ENCODE measurements around the gene EVI2B.

DNA sequence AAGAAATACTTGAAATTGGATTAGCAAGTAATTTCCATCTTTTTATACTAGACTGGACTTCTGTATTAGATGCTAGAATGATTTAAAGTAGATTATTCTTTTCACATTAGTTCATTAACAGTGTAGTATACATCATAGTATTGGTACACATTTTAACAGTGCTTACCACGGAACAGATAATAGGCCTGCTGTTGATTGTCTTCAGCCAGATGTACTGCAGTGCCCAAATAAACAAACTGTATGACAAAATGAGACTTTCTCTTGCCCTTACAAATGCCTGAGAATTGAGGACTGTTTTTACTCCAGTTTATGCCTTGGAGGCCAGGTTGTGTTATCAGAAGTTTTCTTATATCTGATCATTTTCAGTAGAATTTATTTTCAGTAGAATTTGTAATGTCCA is 6.9 kb upstream of the EVI2B start:
- no peak for TF ChIP-seq CTCF (conservative IDR thresholded peaks at IDR 0.05)
- TF ChIP-seq ZFX (IDR thresholded peaks at IDR 0.05) = no peak

All from C4-2B (cell line).